ENCODE results near the gene NUTM1.

GRCh38 chr15:34370643-34371042 lies 27.5 kb downstream of the NUTM1 start:
- TF ChIP-seq, protein P1, sequence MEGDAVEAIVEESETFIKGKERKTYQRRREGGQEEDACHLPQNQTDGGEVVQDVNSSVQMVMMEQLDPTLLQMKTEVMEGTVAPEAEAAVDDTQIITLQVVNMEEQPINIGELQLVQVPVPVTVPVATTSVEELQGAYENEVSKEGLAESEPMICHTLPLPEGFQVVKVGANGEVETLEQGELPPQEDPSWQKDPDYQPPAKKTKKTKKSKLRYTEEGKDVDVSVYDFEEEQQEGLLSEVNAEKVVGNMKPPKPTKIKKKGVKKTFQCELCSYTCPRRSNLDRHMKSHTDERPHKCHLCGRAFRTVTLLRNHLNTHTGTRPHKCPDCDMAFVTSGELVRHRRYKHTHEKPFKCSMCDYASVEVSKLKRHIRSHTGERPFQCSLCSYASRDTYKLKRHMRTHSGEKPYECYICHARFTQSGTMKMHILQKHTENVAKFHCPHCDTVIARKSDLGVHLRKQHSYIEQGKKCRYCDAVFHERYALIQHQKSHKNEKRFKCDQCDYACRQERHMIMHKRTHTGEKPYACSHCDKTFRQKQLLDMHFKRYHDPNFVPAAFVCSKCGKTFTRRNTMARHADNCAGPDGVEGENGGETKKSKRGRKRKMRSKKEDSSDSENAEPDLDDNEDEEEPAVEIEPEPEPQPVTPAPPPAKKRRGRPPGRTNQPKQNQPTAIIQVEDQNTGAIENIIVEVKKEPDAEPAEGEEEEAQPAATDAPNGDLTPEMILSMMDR (CRISPR knock-in tag; IDR thresholded peaks at IDR 0.05) = no peak
- TF ChIP-seq, protein P2, sequence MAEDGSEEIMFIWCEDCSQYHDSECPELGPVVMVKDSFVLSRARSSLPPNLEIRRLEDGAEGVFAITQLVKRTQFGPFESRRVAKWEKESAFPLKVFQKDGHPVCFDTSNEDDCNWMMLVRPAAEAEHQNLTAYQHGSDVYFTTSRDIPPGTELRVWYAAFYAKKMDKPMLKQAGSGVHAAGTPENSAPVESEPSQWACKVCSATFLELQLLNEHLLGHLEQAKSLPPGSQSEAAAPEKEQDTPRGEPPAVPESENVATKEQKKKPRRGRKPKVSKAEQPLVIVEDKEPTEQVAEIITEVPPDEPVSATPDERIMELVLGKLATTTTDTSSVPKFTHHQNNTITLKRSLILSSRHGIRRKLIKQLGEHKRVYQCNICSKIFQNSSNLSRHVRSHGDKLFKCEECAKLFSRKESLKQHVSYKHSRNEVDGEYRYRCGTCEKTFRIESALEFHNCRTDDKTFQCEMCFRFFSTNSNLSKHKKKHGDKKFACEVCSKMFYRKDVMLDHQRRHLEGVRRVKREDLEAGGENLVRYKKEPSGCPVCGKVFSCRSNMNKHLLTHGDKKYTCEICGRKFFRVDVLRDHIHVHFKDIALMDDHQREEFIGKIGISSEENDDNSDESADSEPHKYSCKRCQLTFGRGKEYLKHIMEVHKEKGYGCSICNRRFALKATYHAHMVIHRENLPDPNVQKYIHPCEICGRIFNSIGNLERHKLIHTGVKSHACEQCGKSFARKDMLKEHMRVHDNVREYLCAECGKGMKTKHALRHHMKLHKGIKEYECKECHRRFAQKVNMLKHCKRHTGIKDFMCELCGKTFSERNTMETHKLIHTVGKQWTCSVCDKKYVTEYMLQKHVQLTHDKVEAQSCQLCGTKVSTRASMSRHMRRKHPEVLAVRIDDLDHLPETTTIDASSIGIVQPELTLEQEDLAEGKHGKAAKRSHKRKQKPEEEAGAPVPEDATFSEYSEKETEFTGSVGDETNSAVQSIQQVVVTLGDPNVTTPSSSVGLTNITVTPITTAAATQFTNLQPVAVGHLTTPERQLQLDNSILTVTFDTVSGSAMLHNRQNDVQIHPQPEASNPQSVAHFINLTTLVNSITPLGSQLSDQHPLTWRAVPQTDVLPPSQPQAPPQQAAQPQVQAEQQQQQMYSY (CRISPR knock-in tag; IDR thresholded peaks at IDR 0.05) = no peak
- TF ChIP-seq ZNF180 (CRISPR knock-in tag; IDR thresholded peaks at IDR 0.05; ENCODE audit: borderline replicate concordance, low read depth) = no peak
